H4 (cell line): ENCODE measurements around the gene TMED7. TPM values are rescaled to one million over a fixed set of nuclear protein-coding genes. Genes with fewer than 3 reads are reported as not detected.

ENCODE experiments used
- DNase-seq: peaks from one replicate; pipeline ENCODE4 v3.0.0-alpha.2; 2015; ENCODE audit warnings: low spot score
- total RNA-seq: library from RNA; depleted of rRNA; stranded (reverse); fragments of >200 nt; shearing (Covaris generic); gene quantifications from 2 replicates; pipeline ENCODE4 v1.2.3, GENCODE V29; 2014

The TMED7 gene
- total RNA-seq, 1 experiment from 2014 or later, result 161 TPM

- no peak for DNase-seq
Observed at GRCh38 chr5:115627295-115627865, 1.5 kb upstream of the TMED7 start.

- no peak for DNase-seq
Observed at GRCh38 chr5:115626445-115626823, 598 bp upstream of the TMED7 start.

- DNase-seq, result no peak
Observed at GRCh38 chr5:115624994-115625393, 842 bp downstream of the TMED7 start.

GRCh38 chr5:115623658-115624057, 2.2 kb downstream of the TMED7 start:
- DNase-seq, result no peak

- DNase-seq, result no peak
Observed at GRCh38 chr5:115621365-115621900, 4.4 kb downstream of the TMED7 start.

- no peak for DNase-seq
Observed at GRCh38 chr5:115616892-115617291, 8.9 kb downstream of the TMED7 start.

GRCh38 chr5:115616472-115616871, 9.4 kb downstream of the TMED7 start:
- DNase-seq, result no peak

- DNase-seq, result no peak
Observed at GRCh38 chr5:115611873-115612272, 14.0 kb downstream of the TMED7 start.

- DNase-seq, result no peak
Observed at GRCh38 chr5:115607935-115608334, 17.9 kb downstream of the TMED7 start.

GRCh38 chr5:115605436-115605835, 20.4 kb downstream of the TMED7 start:
- no peak for DNase-seq

GRCh38 chr5:115602591-115603125, 23.2 kb downstream of the TMED7 start:
- DNase-seq, result no peak

- DNase-seq, result peak; percentile 46
Observed at GRCh38 chr5:115601701-115602590, 23.9 kb downstream of the TMED7 start, which contains the start of gene TICAM2. TICAM2 (minus strand) TSS chr5:115602479; CDS start chr5:115581256, 21,223 bp downstream.

GRCh38 chr5:115600766-115601165, 25.1 kb downstream of the TMED7 start:
- no peak for DNase-seq

GRCh38 chr5:115599924-115600323, 25.9 kb downstream of the TMED7 start:
- no peak for DNase-seq

- DNase-seq, result no peak
Observed at GRCh38 chr5:115599502-115599901, 26.3 kb downstream of the TMED7 start.

- DNase-seq, result no peak
Observed at GRCh38 chr5:115594128-115595047, 31.4 kb downstream of the TMED7 start.

- DNase-seq, result no peak
Observed at GRCh38 chr5:115589043-115589442, 36.8 kb downstream of the TMED7 start.

GRCh38 chr5:115588640-115589039, 37.2 kb downstream of the TMED7 start:
- no peak for DNase-seq

- peak; percentile 41 for DNase-seq
Observed at GRCh38 chr5:115586525-115587146, 39.2 kb downstream of the TMED7 start.

GRCh38 chr5:115585265-115585664, 40.6 kb downstream of the TMED7 start:
- DNase-seq, result no peak

- no peak for DNase-seq
Observed at GRCh38 chr5:115584501-115584900, 41.3 kb downstream of the TMED7 start.
